Measurements from ENCODE around the gene GEMIN2. TPM values are rescaled to one million over a fixed set of nuclear protein-coding genes. Genes with fewer than 3 reads are reported as not detected.
"Not testable (repeated sequence)": the region's sequence is repeated elsewhere in the genome, so short reads cannot be mapped to it uniquely, and the experiment has no call there.

Gene GEMIN2
- total RNA-seq, 2 experiments from 2014 or later = 17.2 to 18.8 TPM

DNA sequence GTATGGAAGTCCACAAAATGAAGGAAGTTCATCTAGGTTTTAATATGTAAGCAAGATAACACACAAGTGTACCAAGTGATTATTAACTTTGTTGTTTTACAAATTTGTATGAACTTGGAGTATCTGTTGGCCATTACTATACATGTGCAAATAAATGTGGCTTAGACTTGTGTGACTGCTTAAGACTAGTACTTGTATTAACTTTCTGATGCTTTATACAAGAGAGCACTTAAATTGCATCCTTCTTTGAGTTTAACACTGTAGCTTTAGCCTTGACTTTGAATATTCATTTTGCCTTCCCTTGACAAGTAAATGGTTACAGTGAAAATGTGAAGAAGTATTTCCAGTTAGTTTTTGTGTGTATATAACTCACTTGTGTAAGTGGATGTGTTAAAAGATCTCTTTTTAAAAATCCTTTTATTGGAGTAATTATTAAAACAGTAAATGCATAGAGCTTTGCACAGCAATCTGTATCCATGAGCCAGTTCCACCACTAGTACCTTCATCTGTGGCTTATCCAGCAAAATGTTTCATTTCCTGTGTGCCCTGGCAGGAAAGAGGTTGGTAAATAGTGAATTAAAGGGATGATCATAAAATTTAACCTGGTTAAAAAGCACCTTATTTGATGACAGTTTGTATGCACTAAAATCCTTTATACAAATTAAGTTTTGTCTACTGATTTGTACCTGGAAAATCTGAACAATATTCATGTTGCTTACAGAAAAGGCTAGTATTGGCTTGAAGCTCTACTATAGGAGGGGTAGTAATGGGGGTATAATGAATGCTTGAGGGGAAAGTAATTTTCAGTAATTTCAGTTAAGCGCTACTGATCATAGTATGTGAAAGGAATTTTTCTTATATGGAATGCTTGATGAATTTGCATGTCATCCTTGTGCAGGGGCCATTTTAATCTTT, 68.9 kb downstream of the GEMIN2 start:
- Mint-ChIP-seq H3K9me3 (no peaks in the 10 kb centered on the region), H3K27me3 (no peaks in the 10 kb centered on the region), H3K36me3 (peaks cover 28% of the 10 kb centered on the region), H3K4me3 (no peak overlapping the region), H3K27ac (no peak overlapping the region), H3K4me1 (ENCODE audit: low read depth) (peaks cover 22% of the 10 kb centered on the region)
- ChIA-PET POLR2A (no interaction called here), CTCF (no interaction called here)
- DNase-seq = no peak
- intact Hi-C loops (cut with micrococcal nuclease) = no loop called here

DNA sequence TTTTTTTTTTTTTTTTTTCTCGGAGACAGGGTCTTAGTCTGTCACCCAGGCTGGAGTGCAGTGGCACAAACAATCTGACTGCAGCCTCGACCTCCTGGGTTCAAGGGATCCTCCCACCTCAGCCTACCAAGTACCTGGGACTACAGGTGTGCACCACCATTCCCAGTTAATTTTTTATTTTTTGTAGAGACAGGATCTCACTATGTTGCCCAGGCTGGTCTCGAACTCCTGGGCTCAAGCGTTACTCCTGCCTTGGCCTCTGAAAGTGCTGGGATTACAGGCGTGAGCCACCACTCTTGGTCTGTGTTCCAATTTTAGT, 69.5 kb downstream of the GEMIN2 start:
- H3K27me3 Mint-ChIP-seq; CTCF ChIA-PET; DNase-seq; H3K4me3 Mint-ChIP-seq; H3K27ac Mint-ChIP-seq; H3K9me3 Mint-ChIP-seq; POLR2A ChIA-PET; intact Hi-C loops (cut with micrococcal nuclease): not testable (repeated sequence)
- peaks cover 26% of the 10 kb centered on the region for H3K36me3 Mint-ChIP-seq
- peaks cover 26% of the 10 kb centered on the region for H3K4me1 Mint-ChIP-seq (ENCODE audit: low read depth)

DNA sequence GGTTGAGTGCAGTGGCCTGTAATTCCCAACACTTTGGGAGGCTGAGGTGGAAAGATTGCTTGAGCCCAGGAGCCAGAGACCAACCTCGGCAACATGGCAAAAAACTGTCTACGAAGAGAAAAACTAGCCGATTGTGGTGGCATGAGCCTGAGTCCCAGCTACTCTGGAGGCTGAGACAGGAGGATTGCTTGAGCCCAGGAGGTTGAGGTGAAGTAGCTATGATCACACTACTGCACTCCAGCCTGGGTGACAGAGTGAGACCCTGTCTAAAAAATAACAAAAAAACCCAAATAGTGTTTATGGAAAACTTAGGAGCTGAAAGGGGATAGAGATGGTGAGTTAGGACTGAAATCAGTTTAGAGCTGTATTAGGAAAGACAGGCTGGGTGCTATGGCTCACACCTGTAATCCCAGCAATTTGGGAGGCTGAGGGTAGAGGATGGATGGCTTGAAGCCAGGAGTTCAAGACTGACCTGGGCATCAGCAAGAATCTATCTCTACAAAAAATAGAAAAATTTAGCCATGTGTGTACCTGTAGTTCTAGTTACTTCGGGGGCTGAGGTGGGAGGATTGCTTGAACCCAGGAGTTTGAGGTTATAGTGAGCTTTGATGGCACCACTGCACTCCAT, 70.6 kb downstream of the GEMIN2 start:
- Mint-ChIP-seq H3K36me3 (peaks cover 19% of the 10 kb centered on the region), H3K9me3 (no peaks in the 10 kb centered on the region), H3K4me1 (ENCODE audit: low read depth) (peaks cover 18% of the 10 kb centered on the region), H3K27me3 (no peaks in the 10 kb centered on the region), H3K4me3 (no peak overlapping the region), H3K27ac (no peak overlapping the region)
- no peak for DNase-seq
- intact Hi-C loops (cut with micrococcal nuclease) = no loop called here
- ChIA-PET CTCF (no interaction called here), POLR2A (interaction anchor here (0.7 to 2.2 kb wide), 5 partner anchors 10 to 247 kb away, joined by 4 to 9 read pairs (median 6); partner anchors contain the start of genes FBXO33, PNN and TRAPPC6B)

DNA sequence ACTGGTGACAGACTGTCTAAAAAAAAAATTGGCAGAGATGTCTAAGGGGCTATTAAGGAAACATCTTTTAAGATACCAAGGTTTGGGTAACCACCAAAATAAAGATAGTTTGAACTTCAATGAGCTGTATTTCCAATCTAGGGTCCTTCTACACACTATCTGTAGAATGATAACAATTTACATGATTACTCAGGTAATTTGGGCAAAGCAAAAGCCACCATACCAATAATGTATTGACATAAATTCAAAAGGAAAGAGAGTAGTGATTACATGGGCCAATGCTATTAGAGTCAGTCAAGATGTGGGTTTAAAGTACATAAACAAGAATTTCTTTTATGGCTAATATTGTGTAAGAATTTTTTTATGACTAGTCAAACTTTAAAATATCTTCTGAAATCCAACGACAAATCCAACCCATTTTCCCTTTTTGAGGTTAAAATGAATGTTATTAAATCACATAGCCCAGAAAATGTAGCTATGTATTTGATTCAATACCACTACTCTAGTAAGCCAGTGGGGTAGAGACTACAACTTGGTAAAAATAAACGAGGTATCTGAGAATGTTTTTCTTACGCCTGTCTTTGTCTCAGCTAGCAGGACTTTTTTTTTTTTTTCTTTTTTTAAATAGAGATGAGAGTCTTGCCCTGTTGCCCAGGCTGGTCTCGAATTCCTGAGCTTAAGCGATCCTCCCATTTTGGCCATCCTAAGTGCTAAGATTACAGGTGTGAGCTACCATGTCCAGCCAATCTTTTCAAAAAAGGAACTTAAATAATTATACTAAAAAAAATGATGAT, 71.3 kb downstream of the GEMIN2 start:
- intact Hi-C loops (cut with micrococcal nuclease) = no loop called here
- ChIA-PET CTCF (interaction anchor here (0.6 kb wide), 1 partner anchor 263 kb away, joined by 3 read pairs; no protein-coding TSS in a partner anchor), POLR2A (interaction anchor here (0.6 to 2.2 kb wide), 6 partner anchors 10 to 247 kb away, joined by 4 to 9 read pairs (median 6); partner anchors contain the start of genes FBXO33, PNN and TRAPPC6B)
- Mint-ChIP-seq H3K9me3 (no peaks in the 10 kb centered on the region), H3K36me3 (peaks cover 19% of the 10 kb centered on the region), H3K27ac (no peak overlapping the region), H3K4me3 (no peak overlapping the region), H3K4me1 (ENCODE audit: low read depth) (peaks cover 16% of the 10 kb centered on the region), H3K27me3 (no peaks in the 10 kb centered on the region)
- DNase-seq = no peak

Other genes starting within 250 kb of the GEMIN2 start
- gene SEC23A, start 11.1 kb upstream of the GEMIN2 start, total RNA-seq = 10 to 100 TPM; 52.4 to 54.9 TPM
- gene TRAPPC6B, start 56.0 kb downstream of the GEMIN2 start, total RNA-seq = 10 to 100 TPM; 19.7 to 22.1 TPM
- 10 to 100 TPM; 85.3 to 88.8 TPM for gene PNN, start 60.9 kb downstream of the GEMIN2 start, total RNA-seq
- gene MIA2, start 119.6 kb downstream of the GEMIN2 start, total RNA-seq = 10 to 100 TPM; 23.8 to 24.1 TPM